GM21576 (cell line): ENCODE data around the gene TPM3.
A peak's percentile ranks its signal among the peaks of the same experiment; 100 is the strongest.
"Not testable (repeated sequence)": the region's sequence is repeated elsewhere in the genome, so short reads cannot be mapped to it uniquely, and the experiment has no call there.

Source experiments
- ATAC-seq: cut with Tn5 transposase; IDR thresholded peaks from one replicate; pipeline ENCODE4 v1.9.1; 2021; ENCODE audit warnings: mild to moderate bottlenecking, moderate library complexity; ENCODE audit not compliant: unreplicated experiment

TPM3 gene

DNA sequence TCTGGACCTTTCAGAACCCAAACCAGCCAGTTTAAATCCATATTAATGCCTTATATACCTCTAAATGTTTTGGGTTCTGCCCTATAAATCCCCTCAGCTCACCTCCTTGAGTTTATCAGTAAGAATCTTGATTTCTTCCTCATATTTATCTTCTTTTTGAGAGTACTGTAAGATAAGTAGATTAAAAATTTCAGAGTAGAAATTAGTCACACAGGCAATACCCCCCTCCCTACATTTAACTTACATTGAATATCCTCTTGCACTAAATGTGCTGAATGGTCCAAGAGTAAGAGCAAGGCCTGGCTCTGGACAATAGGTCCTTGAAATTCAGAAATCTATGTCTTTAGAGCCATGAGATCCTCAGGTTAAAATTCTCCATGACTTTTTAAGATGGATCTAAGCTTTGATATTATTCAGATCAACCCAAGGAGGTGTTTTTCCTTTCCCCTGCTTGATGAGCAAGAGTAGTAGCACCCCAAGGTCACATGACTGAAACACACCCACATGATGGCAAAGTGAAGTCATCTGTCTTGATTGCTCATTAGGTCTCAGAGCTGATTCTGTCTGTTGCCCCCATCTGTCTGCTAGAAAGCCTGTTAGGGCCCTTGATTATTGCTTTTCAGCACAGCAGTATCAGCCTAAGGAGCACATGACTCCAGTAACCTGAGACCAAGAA is 21.2 kb downstream of the TPM3 start:
- ATAC-seq: no peak

DNA sequence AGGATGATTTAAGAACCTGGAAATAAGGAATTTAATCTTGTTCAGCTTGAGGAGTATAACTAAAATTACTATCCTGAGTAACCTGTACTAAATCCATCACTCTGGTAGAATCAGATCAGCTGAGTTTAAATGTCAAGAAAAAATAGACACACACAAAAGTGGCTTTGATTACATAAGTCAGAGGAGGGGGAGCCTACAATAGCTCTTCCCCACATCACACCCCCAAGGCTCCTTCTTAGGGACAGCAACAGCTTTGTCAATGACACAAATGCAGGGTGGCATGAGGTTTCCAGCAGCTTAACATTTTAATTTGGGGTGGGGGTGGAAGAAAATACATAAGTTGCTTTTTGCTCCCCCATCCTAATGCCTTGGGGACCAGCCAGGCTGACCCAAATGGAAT is 24.4 kb downstream of the TPM3 start:
- no peak for ATAC-seq

DNA sequence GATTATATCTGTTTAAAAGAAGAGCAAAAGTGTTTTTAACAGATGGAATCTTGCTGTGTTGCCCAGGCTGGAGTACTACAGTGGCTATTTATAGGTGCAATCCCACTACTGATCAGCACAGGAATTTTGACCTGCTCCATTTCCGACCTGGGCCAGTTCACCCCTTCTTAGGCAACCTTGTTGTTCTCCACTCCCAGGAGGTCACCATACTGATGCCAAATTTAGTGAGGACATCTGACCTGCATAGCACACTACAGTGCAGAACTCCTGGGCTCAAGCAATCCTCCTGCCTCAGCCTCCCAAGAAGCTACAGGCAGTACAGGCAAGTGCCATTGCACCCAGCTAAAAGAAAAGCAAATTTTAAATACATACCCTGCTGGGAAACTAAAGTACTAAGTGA is 25.7 kb downstream of the TPM3 start:
- no peak for ATAC-seq

DNA sequence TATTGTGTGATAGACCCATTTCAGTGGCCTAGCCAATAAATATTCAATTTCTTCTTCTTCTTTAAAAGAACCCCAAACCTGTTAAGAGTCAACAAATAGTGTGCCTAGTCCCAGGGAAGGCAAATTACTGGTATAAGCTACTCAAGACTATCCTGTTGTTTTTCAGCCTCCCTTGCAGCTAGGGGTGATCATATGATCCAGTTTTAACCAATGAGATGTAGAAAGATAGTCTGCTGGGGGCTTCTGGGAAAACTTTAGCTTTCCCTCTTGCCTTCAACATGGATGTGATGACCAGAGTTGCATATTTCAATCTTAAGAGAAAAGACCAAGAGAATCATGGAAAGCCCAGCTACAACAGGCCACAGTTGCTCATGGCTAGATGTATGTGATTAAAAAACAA is 32.3 kb downstream of the TPM3 start:
- no peak for ATAC-seq

DNA sequence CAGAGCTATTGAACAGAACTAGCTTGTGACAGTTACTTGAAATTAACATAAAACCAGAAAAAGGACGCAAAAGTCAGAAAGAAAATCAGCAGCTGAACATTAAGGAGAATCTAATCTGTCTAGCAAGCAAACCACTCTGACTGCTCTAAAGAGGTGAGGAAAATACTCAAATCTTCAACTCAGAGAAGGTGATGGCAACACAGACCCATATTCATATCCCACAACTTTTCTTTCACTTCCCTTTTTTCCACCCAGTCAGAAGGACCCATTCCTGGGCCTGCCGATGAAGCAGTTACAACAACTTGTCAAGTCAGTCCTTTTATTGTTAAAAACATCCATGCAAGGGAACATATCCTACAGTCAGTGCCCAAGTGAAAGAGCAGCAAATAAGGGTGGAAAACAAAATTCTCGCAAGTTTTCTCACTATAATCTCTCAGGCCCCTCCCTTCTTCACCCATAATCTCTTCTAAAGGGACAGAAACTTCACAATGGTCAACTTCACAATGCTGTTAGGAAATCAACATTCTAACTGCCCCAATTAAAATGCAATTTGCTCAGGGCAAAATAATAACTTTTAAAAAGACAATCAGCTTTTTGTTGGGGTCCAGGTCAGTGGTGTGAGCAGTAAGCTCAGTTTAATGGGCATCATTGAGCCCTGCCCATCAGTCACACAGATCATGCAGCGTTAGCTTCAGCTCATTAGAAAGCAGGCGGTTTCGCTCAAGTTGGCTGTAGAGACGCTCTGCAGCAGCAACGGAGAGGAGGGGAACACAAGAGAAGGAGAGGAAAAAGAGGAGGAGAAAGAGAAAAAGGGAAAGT is 33.4 kb downstream of the TPM3 start:
- peak; percentile 34 for ATAC-seq

DNA sequence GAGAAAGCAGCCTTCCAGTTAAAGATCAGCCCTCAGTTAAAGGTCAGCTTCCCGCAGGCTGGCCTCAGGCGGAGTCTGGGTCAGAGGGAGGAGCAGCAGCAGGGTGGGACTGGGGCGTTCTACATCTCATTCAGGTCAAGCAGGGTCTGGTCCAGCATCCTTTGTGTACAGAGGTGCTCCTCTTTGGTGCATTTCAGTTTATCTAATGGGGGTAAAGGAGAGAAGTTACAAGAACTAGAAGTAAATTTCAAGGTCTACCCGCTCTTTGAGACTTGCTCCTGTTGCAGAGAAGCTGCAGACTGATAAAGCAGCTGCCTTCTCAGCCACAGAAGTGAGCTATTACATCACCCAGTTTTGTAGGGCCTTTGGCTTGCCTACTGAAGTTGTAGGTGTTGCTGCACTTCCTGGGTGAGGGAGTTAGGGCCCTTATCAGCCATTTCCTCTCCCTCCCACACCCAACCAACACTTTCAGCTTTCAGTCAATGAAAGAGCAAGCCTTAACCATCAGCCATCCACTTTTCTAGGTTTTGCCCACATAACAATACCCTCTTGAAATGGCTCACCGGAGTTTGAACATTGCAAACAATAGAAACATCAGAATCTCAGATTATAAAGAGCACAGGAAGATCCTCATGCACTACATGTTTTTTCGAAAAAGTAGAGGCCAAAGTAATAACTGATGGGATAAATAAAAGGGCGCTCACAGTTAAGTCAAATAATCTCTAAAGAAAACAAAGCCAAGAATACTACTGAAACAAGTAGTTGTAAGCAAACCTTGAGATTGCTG is 34.2 kb downstream of the TPM3 start:
- peak; percentile 74 for ATAC-seq

DNA sequence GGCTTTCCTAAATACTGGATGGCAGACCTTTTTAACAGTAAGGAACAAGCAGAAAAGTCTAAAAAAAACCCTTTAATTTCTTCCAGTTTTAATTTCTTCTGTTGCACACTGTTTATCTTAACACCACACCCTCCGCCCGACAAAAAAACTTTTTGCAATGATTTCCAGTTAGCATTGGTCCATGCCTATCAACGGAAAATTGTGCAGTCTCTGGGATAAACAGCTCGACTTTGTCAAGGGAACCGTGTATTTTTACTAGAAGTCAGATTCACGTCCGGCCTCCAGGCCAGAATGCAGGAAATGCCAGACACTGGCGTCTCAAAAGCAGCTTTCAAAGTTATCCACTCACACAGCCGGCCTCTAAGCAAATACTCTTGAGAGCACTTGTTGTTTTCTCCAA is 36.6 kb downstream of the TPM3 start:
- no peak for ATAC-seq

DNA sequence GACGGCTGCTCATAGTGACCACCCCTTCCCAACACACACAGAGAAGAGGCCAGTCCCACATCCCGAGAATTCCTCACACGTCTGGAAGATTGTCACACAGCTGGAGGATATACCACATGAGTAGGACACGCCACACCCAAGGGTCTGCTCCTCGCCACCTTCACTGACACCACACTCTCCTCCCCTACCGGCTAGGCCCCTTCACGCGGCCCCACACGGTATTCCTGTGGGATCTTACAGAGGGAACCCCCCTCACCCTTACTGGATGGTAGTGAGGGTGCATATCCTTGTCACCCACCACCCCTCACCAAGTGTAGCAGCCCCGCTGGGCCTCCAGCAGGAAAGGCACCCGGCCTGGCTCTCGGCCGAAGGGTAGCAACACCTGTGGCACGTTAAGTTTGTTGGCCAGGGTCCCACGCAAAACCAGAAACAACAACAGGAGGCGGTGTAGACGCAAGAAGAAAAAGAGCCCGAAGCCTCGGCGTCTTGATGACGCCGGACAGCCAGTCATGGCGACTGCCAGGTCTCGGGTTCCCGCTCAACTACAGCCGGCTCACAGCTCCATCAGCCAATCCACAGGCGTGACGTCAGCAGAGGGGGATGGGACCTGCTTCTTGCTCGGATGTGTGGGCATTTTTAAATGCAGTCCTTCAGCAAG is 37.2 kb downstream of the TPM3 start, which contains the start of gene NUP210L:
NUP210L (minus strand) TSS at position 540 of the 658 bp plus-strand sequence.
- ATAC-seq: no peak

DNA sequence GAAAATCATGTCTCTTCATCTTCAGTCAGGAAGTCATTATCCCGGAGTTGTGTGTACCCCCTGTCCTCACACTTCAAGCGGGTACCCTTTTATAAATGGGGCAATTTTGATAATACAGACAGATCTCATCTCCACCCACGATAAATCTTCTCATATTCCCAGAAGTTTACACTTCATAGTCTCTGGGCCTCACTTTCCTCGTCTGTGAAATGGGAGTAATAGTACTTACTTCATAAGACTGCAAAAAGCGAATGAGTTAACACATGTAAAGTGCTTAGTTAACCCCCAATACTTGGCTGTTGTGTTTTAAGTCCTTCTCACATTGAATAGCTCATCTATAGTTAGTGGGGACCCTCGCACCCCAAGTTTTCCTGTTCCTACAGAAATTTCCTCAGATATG is 37.8 kb downstream of the TPM3 start:
- ATAC-seq: no peak

DNA sequence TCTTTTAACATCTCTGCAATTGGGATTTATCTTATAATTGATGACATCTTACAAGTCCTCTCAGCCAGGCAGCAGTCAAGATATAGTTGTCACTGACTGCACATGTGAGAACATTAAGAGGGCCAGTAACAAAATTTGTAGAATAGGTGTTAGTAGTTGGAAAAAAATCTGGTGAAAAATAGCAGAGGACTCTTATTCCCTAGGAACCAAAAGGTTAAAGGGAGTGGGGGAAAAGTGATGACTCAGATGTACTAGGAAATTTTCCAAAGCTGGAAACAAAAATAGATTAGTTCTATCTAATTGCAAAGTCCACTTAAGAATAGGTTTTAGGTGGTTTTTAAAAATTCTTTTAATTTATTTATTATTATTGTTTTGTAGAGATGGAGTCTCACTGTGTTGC is 40.6 kb downstream of the TPM3 start:
- ATAC-seq: no peak

DNA sequence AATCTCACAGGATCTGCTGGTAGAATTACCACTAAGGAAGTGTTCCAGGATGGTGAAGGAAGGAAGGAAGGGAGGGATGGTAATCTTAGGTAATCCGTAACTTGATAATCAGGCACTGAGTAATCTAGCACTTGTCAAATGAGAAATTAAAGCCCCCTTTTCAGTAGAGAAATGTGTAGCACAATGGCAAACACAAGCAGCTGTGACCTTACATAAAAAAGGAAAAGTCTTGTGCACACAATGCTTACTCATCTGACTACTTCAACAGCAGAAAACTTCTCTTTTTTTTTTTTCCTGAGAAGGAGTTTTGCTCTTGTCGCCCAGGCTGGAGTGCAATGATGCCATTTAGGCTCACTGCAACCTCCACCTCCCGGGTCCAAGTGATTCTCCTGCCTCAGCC is 43.1 kb downstream of the TPM3 start:
- no peak for ATAC-seq

DNA sequence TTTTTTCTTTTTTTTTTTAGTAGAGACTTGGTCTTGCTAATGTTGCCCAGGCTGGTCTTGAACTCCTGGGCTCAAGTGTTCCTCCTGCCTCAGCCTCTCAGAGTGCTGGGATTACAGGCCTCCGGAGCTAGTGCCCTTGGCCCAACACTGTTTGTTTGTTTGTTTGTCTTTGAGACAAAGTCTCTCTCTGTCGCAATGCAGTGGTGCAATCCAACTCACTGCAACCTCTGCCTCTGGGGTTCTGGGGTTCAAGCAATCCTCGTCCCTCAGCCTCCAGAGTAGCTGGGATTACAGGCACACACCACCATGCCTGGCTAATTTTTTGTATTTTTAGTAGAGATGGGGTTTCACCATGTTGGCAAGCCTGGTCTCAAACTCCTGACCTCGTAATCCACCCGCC is 44.4 kb downstream of the TPM3 start:
- not testable (repeated sequence) for ATAC-seq

DNA sequence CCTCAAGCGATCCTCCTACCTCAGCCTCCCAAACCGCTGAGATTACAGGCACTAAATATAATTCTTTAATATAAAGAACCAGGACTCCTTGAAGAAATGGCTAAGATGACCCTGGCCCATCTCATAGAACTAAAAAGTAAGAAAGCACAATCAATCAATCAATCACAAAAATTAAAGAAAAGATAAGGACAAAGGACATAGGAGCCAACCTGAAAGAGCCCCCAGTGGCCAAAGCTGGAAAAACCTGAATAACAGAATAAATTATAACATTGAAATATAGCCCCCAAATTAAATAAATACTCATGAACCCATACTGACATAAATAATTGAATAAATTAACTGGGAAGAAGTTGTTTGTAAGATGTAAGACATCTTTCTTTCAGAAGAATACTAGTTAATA is 45.9 kb downstream of the TPM3 start:
- ATAC-seq: no peak

DNA sequence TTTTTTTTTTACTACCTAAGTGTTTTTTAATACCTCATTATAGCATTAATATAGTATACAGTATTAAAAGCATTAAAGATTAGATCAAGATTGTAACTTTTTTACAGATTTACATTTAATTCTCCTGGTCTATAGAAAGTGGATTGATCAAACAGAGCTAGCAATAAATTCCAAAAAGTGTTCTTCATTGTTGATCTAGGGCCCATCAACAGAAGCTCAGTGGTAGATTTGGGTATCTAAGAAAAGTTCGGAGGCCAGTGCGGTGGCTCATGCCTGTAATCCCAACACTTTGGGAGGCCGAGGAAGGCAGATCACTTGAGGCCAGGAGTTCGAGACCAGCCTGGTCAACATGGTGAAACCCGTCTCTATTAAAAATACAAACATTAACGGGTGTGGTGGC is 49.5 kb downstream of the TPM3 start:
- no peak for ATAC-seq

DNA sequence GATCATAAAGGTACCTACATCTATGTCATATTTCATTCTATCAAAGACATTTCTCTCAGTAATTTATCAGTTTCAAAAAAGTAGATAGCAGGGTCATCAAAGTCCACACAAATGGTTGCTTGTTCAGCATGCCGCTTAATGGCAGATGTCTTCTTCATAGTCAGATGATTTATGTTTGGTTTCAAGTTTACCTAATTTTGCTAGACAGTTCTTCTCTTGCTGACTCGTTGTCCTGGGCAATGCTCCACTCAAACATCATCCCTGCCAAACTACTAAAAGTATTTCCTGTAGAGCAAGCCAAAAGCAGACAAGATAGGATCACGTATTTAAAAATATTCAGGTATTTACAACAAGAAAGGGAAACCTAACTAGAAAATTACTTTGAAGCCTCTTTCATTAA is 50.7 kb downstream of the TPM3 start:
- ATAC-seq: no peak

DNA sequence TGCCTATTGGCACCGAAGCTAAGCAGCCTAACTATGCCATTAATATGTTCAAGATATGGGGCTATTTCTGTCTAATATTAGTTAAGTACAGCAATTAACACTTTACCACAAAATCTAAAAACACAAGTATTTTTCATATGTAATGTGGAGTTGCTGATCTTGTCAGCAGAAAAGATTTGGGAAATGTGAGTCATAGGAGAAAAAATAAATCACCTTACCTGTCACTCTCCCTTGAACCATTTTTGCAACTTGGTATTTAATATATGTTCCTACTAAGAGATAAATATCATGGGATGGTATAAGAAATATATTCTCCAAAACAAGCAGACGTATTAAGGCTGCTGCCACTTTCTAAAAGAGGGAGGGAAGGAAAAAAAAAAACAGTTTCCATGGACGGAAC is 54.0 kb downstream of the TPM3 start:
- no peak for ATAC-seq

DNA sequence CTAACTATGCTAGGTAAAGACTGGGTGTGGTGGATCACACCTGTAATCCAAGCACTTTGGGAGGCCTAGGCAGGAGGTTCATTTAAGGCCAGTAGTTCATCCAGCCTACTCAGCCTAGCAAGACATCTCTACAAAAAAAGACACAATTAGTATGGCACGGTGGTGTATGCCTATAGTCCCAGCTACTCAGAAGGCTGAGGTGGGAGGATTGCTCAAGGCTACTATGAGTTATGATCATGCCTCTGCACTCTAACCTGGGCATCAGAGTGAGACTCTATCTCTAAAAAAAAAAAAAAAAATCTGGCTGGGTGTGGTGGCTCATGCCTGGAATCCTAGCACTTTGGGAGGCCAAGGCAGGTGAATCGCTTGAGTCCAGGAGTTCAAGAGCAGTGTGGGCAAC is 58.6 kb downstream of the TPM3 start:
- ATAC-seq: no peak

DNA sequence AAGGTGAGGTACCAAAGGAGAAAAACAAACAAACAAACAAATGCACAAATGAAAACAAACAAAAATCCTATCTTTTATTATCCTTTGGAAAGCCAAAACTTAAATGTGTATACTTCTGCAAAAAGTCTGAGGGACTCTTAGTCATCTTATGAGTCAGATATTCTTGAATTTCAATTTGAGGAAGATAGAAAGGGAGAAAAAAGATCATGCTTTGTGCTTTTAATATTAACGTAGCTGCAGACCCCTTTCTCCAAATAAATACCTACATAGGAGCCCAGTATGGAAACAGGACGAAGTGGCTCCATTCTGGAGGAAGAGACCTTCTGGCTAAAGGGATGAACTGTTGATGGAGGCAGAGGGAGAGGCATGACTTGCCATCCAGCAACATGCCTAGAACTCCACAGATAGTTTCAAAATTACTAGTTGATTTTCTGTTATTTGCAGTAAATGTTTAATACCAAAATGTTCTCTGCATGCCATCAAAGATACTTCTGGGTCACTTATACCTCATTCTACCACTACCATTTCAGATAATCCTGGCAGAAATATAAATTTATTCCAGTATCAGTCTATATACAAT is 62.4 kb downstream of the TPM3 start:
- ATAC-seq: no peak

DNA sequence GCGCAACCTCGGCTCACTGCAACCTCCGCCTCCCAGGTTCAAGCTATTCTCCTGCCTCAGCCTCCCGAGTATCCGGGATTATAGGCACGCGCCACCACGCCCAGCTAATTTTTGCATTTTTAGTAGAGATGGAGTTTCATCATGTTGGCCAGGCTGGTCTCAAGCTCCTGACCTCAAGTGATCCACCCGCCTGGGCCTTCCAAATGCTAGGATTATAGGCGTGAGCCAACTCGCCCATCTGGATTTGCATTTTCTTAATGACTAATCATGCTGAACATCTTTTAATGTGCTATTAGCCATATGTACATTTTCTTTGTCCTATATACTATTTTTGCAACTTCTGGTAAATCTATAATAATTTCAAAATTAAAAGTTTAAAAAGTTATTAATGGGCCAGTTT is 68.7 kb downstream of the TPM3 start:
- not testable (repeated sequence) for ATAC-seq

DNA sequence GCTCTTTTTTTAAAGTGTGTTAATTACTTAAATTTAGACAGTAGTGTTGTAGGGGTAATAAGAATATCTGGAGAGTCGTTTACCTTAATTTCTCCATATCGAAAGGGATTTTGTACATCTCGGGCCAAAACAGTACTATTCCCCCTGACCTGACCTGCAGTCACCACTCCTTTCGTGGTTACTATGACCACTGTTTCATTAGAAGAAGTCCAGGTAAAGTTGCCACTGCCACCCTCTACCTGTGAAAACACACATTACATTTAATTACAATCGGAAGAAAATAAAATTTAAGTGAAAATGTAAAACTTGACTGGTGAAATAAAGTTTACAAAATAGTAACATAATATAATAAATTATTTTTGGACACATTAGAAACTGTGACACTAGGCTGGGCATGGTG is 74.3 kb downstream of the TPM3 start:
- no peak for ATAC-seq

DNA sequence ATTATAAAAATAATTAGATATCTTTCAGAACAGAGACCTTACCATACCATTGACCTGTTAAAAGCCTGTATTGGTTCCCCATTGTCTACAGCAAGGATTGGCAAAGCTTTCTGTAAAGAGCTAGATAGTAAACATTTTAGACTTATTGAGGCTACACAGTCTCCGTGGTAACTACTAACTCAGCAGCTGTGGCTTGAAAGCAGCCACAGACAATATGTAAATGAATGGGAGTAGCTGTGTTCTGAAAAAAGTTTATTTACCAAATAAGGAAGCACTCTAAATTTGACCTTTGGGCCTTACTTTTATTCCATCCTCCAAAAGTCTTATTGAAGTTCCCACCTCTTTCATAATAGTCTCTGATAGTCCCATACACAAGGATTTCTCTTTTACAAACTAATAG is 76.7 kb downstream of the TPM3 start:
- ATAC-seq: no peak
